ENCODE results near the gene CFAP61. TPM values are rescaled to one million over a fixed set of nuclear protein-coding genes. Genes with fewer than 3 reads are reported as not detected.

CFAP61 gene
- polyA plus RNA-seq, 12 donors = 2.2 to 9.5 (median 5.1) TPM; not detected in 2

DNA sequence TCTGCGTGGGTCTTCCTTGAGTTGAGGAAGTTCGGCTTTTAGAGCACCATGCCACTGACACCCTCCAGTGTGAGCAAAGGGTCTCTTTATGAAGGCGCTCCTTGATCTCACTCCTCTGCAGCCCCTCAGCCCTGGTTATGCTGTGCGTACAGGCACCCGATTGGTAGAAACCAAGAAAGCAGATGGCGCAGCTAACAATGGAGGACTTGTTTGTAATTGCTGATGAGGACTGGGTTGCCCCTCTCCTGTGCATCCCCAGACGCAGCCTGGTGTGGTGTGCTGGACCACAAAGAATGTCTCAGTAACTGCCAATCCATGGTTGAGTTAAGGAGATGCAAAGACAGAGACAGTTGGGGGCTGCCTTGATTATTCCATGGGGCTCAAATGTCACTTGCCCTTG is 345.8 kb downstream of the CFAP61 start:
- DNase-seq = no peak

DNA sequence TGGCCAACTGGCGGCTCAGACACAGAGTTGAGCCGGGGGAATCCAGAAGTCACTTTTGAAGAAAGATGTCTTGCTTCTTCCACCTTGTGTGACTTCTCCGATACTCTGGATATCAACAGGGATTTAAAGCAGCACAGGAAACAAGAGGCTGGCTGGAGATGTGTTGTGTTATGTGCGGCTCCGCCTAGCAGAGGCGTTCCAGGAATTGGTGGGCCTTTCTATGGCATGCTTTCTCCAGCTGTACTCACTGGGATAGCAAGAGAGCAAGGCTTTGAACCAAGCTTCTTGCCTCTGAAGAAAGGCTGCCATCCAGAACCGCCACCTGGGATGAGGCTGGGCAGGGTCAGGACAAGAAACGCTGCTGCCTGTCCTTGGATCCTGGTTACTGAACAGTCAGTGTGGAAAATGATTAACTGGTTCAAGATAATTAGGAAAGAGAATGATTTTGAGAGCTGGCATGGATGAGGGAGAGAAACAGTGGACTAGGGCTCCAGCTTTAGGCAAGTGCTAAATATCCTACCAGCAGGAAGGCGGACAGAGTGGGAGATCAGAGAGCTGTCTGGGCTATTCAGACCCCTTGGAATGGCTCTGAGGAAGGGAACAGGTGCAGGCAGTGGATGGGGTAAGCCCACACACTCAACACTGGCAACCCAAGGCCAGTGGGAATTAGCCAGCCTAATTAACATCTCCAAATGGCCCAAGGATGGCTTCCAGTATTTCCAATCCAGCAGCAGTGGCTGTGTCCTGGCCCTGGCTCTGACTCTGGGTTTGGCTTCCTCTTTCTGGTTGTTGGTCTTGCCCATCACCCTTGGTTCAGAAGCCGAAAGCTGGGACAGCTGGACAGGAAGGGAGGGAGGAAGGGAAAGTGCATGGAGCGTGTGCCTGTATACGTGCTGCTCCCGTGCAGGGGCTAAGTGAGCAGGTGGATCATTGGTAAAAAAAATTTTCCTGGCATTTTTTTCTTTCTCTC is 347.5 kb downstream of the CFAP61 start:
- no peak for DNase-seq

DNA sequence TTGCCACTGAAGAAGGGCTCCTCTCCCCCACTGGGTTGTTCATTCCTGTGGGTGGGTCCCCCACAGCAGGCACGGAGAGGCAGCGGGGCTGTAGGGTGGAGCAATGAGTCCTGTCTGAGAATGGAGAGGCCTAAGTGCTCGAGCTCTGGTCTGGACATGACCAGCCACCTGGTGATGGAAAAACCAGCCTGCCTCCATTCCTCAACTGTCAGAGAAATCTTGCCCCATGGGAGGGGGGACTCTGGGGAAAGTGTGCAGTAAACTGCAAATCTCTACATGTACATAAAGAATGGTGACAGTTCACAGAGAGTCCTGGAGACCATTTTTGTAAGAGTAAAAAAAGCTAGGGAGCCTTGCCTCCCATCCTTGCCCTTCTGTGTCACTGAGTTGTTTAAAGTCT is 349.7 kb downstream of the CFAP61 start:
- DNase-seq = no peak

DNA sequence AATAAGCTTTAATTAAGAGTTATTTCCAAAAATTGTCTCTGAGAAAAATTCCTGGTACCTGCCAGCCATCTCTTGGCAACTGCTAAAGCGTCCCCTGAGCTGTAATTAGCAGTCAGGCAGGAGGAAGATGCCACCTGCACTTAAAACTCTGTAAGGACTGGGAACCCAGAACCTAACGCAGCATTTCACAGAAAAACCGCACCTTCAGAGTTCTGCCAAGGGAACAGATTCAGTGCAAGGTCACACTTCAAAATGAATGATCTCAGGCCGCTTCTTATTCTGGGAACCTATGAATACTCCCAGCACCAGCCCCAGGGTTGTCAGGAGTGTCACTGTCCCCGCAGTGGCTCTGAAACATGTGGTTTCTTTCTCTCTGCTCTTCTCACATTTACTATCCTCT is 352.3 kb downstream of the CFAP61 start:
- DNase-seq = no peak

DNA sequence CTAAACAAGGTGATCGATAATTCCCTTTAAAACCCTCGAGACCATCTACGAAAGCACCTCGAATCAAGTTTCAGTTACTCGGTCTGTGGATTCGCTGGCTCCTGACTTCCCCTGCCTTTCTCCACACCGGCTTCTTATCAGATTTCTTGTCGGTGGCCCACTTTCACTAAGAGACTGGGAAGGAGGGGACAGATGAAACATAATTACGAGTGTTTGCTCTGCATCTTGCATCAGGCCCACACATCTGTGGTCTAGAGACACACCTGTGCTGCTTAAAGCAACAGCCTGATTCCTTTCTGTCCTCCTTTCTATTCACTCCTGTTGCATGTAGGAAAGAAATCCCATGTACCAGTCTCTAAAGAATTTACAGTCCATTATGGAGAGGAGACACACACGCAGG is 353.3 kb downstream of the CFAP61 start:
- no peak for DNase-seq

DNA sequence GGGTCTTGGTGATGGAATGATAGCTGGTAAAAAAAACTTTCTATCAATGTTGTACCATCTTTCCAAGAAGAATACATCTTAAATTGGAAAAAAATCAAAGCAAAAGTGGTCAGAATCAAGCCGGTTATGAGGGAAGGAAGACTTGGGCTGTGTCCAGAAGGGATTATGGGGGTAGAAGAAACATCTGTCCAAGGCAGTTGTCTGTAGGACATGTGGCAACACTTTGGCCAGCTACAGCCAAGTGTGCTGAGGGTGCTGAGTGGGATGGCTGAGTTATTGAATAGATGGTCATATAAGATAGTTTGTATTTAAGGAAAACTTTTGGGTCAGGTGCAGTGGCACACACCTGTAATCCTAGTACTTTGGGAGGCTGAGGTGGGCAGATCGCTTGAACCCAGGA is 354.0 kb downstream of the CFAP61 start:
- DNase-seq = peak; percentile 9

DNA sequence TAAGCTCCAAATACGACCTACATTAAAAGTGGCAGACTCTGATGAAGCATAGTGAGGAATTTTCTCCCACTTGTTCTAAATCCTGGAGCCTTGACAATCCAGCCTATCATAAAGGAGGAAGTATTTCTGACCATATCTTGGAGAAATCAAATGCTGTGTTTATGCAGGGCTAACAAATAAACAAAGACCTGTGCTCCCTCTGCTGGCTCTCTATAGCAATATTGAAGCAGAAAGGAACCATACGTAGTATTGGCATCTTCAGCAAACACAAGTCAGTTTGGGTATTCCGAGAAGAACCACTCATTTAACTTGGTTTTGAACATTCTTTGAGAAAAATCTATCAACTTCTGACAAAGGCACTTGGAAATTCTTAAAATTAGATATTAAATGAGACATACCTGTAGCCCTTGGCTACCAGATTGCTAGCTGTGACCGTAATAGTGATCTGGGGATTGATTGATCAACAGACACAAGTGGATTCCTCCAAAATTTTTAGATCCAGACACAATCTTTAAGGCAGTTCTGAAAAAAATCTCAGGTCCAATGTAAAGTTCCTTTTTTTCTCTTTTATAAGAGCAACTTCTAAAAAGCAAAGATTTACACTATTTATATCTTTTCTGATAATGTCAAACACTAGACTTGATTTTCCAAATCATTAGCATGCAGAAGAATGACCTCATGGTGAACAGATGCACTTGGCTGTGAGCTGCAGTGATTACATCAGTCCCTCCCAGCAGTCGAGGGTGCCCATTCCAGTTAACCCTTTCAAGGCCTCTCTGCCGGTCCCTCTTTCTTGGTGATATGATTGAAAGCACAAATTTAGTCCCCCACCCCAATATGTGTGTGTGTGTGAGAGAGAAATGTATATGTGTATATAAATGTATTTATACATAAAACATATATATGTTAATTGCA is 355.8 kb downstream of the CFAP61 start:
- DNase-seq = peak; percentile 25

DNA sequence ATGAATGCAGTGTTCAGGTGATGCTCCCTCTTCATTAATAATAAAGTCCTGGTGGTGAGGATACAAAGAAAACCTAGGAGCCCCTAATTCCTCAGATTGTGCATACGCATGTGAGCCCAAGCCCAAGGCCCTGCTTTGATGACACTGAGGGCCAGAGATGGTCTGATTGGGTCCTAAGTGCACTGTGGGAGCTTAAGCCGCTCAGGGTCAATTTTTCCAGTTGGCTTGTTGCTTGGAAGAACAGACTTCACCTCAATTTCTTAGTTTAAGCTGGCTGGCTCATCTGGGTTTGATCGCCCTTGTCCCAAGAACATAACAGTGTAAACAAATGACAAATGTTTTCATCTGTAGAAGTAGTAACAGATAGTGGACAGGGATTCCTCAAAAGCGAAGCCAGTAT is 357.0 kb downstream of the CFAP61 start:
- no peak for DNase-seq

Other genes with a start within 250 kb of the CFAP61 start
- 10 to 100 TPM in 11 of 12 donors, not detected in 1; 40.7 to 75.2 (median 65.8) TPM for gene NAA20, start 35.2 kb upstream of the CFAP61 start, polyA plus RNA-seq (ENCODE audit: insufficient read length in 12 of 12)
- gene CRNKL1, start 66 bp upstream of the CFAP61 start, polyA plus RNA-seq (ENCODE audit: insufficient read length in 12 of 12) = 10 to 100 TPM in 11 of 12 donors, not detected in 1; 12.4 to 30.2 (median 24.8) TPM

Measured in muscle of arm (tissue), 12 donors.